WTC11 (cell line): ENCODE measurements around the gene AKIRIN2. TPM values are rescaled to one million over a fixed set of nuclear protein-coding genes. Genes with fewer than 3 reads are reported as not detected.

Experiments used
- ATAC-seq: fragments of 200-7000 bp; cut with Tn5 transposase; 2 replicates; pipeline ENCODE4 v1.10.0; 2021; ENCODE audit warnings: mild to moderate bottlenecking, moderate library complexity
- CTCF ChIA-PET: fragments of 300-600 bp; sonication (Branson Sonifier 250); formaldehyde crosslinking; loops from one replicate; lab custom pipeline; 2021; ENCODE audit warnings: antibody characterized with exemption; lab: Charles Lee
- POLR2A ChIA-PET: fragments of 350-600 bp; sonication (Branson Sonifier 250); formaldehyde crosslinking; loops from one replicate; lab custom pipeline; 2021; ENCODE audit warnings: antibody characterized with exemption; lab: Charles Lee
- DNase-seq: peaks from one replicate; pipeline ENCODE4 v3.0.0; 2021; ENCODE audit warnings: low spot score
- H3K27ac Mint-ChIP-seq: 2 replicates; pipeline ENCODE4 v1.8.0; 2021; ENCODE audit warnings: mixed read lengths
- H3K27me3 Mint-ChIP-seq: 2 replicates; pipeline ENCODE4 v1.8.0; 2021; ENCODE audit warnings: low read depth, mild to moderate bottlenecking, moderate library complexity, mixed read lengths
- H3K36me3 Mint-ChIP-seq: 2 replicates; pipeline ENCODE4 v1.8.0; 2021; ENCODE audit warnings: mixed read lengths
- H3K4me1 Mint-ChIP-seq: 2 replicates; pipeline ENCODE4 v1.8.0; 2022; ENCODE audit warnings: mixed read lengths
- H3K4me3 Mint-ChIP-seq: 2 replicates; pipeline ENCODE4 v1.8.0; 2021; ENCODE audit warnings: mild to moderate bottlenecking, moderate library complexity, mixed read lengths
- H3K9me3 Mint-ChIP-seq: 2 replicates; pipeline ENCODE4 v1.8.0; 2021; ENCODE audit warnings: mixed read lengths
- AFF4 ChIP-seq: sonication (generic); formaldehyde crosslinking; IDR thresholded peaks from 2 replicates; pipeline ENCODE4 v1.8.1; 2023; ENCODE audit warnings: mild to moderate bottlenecking, missing genetic modification reagents, borderline replicate concordance
- CDX4 ChIP-seq: fragments of 250-450 bp; sonication (Bioruptor Pico); IDR thresholded peaks from 2 replicates; pipeline ENCODE4 v1.9.0; 2021; ENCODE audit warnings: moderate library complexity, mild to moderate bottlenecking, inconsistent platforms, borderline replicate concordance
- CTCF ChIP-seq: fragments of 200-600 bp; IDR thresholded peaks from 2 replicates; pipeline ENCODE4 v1.8.0; 2022; ENCODE audit warnings: antibody characterized with exemption
- ELF4 ChIP-seq: sonication (generic); formaldehyde crosslinking; IDR thresholded peaks from 2 replicates; pipeline ENCODE4 v1.8.1; 2022; ENCODE audit warnings: low read depth, mild to moderate bottlenecking, moderate library complexity, missing genetic modification reagents
- FOXP1 ChIP-seq: sonication (generic); formaldehyde crosslinking; IDR thresholded peaks from 2 replicates; pipeline ENCODE4 v1.8.0; 2022; ENCODE audit warnings: missing genetic modification reagents, mild to moderate bottlenecking, moderate library complexity, borderline replicate concordance
- GABPB1 ChIP-seq: sonication (generic); formaldehyde crosslinking; IDR thresholded peaks from 2 replicates; pipeline ENCODE4 v1.8.1; 2023; ENCODE audit warnings: mild to moderate bottlenecking, missing genetic modification reagents
- JAZF1 ChIP-seq: fragments of 250-450 bp; sonication (Bioruptor Pico); IDR thresholded peaks from 2 replicates; pipeline ENCODE4 v1.9.0; 2021; ENCODE audit warnings: moderate library complexity, mild to moderate bottlenecking, inconsistent platforms
- MXD4 ChIP-seq: fragments of 250-450 bp; sonication (Bioruptor Pico); IDR thresholded peaks from 2 replicates; pipeline ENCODE4 v1.8.0; 2021; ENCODE audit warnings: mild to moderate bottlenecking, moderate library complexity, borderline replicate concordance
- MYBL2 ChIP-seq: sonication (generic); formaldehyde crosslinking; IDR thresholded peaks from 2 replicates; pipeline ENCODE4 v1.8.1; 2023; ENCODE audit warnings: mild to moderate bottlenecking, moderate library complexity, missing genetic modification reagents
- NFYB ChIP-seq: sonication (generic); formaldehyde crosslinking; conservative IDR thresholded peaks from 2 replicates; pipeline ENCODE4 v1.8.0; 2022; ENCODE audit warnings: low read depth, missing genetic modification reagents
- NR2C2 ChIP-seq: sonication (generic); formaldehyde crosslinking; IDR thresholded peaks from 2 replicates; pipeline ENCODE4 v1.8.0; 2022; ENCODE audit warnings: mild to moderate bottlenecking, missing genetic modification reagents
- OVOL2 ChIP-seq: fragments of 250-450 bp; sonication (Bioruptor Pico); IDR thresholded peaks from 2 replicates; pipeline ENCODE4 v1.9.0; 2021; ENCODE audit warnings: mild to moderate bottlenecking, borderline replicate concordance
- TEAD1 ChIP-seq: sonication (generic); formaldehyde crosslinking; IDR thresholded peaks from 2 replicates; pipeline ENCODE4 v1.8.0; 2022; ENCODE audit warnings: mild to moderate bottlenecking, missing genetic modification reagents
- TP53 ChIP-seq: sonication (generic); formaldehyde crosslinking; IDR thresholded peaks from 2 replicates; pipeline ENCODE4 v1.8.1; 2023; ENCODE audit warnings: mild to moderate bottlenecking, missing genetic modification reagents
- ZNF671 ChIP-seq: fragments of 250-450 bp; sonication (Bioruptor Pico); IDR thresholded peaks from 2 replicates; pipeline ENCODE4 v1.8.0; 2021; ENCODE audit warnings: mild to moderate bottlenecking
- total RNA-seq: library from RNA; stranded (reverse); gene quantifications from 3 replicates; pipeline ENCODE4 v1.2.3, GENCODE V29; 2021
- TF ChIP-seq, protein P1 (sequence below): sonication (generic); formaldehyde crosslinking; IDR thresholded peaks from 2 replicates; pipeline ENCODE4 v1.8.0; 2023; ENCODE audit warnings: missing genetic modification reagents, mild to moderate bottlenecking, borderline replicate concordance
- TF ChIP-seq, protein P2 (sequence below): sonication (generic); formaldehyde crosslinking; IDR thresholded peaks from 2 replicates; pipeline ENCODE4 v1.8.1; 2023; ENCODE audit warnings: mild to moderate bottlenecking, missing genetic modification reagents
- TF ChIP-seq, protein P3 (sequence below): fragments of 250-450 bp; sonication (Bioruptor Pico); IDR thresholded peaks from 2 replicates; pipeline ENCODE4 v2.1.2; 2022; ENCODE audit warnings: mild to moderate bottlenecking, moderate library complexity

AKIRIN2 gene
- total RNA-seq, 1 experiment from 2014 or later, result 90.2 TPM

DNA sequence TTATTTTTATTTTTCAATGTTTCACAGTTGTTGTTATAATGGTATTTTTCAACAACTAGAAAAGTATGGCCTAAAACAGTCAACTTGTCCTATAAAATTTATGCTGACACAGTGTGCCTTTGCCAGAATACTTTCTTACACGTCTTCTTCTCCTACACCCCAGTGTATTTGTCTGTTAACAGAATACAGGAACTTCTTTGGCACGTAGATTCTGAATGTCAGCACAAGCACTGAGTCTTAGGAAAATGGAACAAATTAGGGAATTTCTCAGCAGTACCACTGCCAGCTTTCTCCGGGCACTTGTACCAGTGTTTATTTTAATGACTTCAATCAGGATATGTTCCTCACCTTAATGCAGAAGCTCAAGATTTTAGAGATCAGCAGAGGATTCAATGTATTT, 26.7 kb upstream of the AKIRIN2 start:
- ATAC-seq (no peak), DNase-seq (no peak)
- no peaks in the 10 kb centered on the region; the same call in 1 of the 2 replicates for H3K27me3 Mint-ChIP-seq
- no peak overlapping the region for H3K27ac Mint-ChIP-seq
- ChIA-PET POLR2A (no interaction called here), CTCF (no interaction called here)
- TF ChIP-seq NFYB (CRISPR knock-in tag) (no peak), TEAD1 (CRISPR knock-in tag) (no peak), CDX4 (no peak), CTCF (no peak), OVOL2 (no peak), GABPB1 (CRISPR knock-in tag) (no peak), ELF4 (CRISPR knock-in tag) (no peak), MYBL2 (CRISPR knock-in tag) (no peak), AFF4 (no peak), ZNF671 (CRISPR knock-in tag) (no peak), TP53 (CRISPR knock-in tag) (no peak), JAZF1 (no peak), MXD4 (CRISPR knock-in tag) (no peak), FOXP1 (CRISPR knock-in tag) (no peak), NR2C2 (CRISPR knock-in tag) (no peak)
- TF ChIP-seq, protein P1, sequence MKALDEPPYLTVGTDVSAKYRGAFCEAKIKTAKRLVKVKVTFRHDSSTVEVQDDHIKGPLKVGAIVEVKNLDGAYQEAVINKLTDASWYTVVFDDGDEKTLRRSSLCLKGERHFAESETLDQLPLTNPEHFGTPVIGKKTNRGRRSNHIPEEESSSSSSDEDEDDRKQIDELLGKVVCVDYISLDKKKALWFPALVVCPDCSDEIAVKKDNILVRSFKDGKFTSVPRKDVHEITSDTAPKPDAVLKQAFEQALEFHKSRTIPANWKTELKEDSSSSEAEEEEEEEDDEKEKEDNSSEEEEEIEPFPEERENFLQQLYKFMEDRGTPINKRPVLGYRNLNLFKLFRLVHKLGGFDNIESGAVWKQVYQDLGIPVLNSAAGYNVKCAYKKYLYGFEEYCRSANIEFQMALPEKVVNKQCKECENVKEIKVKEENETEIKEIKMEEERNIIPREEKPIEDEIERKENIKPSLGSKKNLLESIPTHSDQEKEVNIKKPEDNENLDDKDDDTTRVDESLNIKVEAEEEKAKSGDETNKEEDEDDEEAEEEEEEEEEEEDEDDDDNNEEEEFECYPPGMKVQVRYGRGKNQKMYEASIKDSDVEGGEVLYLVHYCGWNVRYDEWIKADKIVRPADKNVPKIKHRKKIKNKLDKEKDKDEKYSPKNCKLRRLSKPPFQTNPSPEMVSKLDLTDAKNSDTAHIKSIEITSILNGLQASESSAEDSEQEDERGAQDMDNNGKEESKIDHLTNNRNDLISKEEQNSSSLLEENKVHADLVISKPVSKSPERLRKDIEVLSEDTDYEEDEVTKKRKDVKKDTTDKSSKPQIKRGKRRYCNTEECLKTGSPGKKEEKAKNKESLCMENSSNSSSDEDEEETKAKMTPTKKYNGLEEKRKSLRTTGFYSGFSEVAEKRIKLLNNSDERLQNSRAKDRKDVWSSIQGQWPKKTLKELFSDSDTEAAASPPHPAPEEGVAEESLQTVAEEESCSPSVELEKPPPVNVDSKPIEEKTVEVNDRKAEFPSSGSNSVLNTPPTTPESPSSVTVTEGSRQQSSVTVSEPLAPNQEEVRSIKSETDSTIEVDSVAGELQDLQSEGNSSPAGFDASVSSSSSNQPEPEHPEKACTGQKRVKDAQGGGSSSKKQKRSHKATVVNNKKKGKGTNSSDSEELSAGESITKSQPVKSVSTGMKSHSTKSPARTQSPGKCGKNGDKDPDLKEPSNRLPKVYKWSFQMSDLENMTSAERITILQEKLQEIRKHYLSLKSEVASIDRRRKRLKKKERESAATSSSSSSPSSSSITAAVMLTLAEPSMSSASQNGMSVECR (CRISPR knock-in tag), result no peak
- TF ChIP-seq, protein P2, sequence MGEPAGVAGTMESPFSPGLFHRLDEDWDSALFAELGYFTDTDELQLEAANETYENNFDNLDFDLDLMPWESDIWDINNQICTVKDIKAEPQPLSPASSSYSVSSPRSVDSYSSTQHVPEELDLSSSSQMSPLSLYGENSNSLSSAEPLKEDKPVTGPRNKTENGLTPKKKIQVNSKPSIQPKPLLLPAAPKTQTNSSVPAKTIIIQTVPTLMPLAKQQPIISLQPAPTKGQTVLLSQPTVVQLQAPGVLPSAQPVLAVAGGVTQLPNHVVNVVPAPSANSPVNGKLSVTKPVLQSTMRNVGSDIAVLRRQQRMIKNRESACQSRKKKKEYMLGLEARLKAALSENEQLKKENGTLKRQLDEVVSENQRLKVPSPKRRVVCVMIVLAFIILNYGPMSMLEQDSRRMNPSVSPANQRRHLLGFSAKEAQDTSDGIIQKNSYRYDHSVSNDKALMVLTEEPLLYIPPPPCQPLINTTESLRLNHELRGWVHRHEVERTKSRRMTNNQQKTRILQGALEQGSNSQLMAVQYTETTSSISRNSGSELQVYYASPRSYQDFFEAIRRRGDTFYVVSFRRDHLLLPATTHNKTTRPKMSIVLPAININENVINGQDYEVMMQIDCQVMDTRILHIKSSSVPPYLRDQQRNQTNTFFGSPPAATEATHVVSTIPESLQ, result no peak
- TF ChIP-seq, protein P3, sequence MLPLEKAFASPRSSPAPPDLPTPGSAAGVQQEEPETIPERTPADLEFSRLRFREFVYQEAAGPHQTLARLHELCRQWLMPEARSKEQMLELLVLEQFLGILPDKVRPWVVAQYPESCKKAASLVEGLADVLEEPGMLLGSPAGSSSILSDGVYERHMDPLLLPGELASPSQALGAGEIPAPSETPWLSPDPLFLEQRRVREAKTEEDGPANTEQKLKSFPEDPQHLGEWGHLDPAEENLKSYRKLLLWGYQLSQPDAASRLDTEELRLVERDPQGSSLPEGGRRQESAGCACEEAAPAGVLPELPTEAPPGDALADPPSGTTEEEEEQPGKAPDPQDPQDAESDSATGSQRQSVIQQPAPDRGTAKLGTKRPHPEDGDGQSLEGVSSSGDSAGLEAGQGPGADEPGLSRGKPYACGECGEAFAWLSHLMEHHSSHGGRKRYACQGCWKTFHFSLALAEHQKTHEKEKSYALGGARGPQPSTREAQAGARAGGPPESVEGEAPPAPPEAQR (CRISPR knock-in tag), result no peak
- peaks cover 4% of the 10 kb centered on the region; the same call in 1 of the 2 replicates for H3K9me3 Mint-ChIP-seq
- H3K4me1 Mint-ChIP-seq, result peaks cover 11% of the 10 kb centered on the region
- no peaks in the 10 kb centered on the region for H3K36me3 Mint-ChIP-seq
- no peak overlapping the region for H3K4me3 Mint-ChIP-seq
